Peyer's patch (tissue), 4 donors: ENCODE data around the gene EHD4. TPM values are rescaled to one million over a fixed set of nuclear protein-coding genes. Genes with fewer than 3 reads are reported as not detected.

Experiments used
- DNase-seq, 3 donors: peaks; one replicate each; pipeline ENCODE4 v3.0.0-alpha.2; 2017 to 2019
- H3K27ac ChIP-seq, 4 donors: fragments of 200-600 bp; sonication (generic); one replicate each; pipeline ENCODE4 v1.5.1; 2016 to 2019
- H3K27me3 ChIP-seq, 2 donors: fragments of 200-600 bp; sonication (generic); one replicate each; pipeline ENCODE4 v1.5.1; 2019
- H3K36me3 ChIP-seq, 3 donors: fragments of 200-600 bp; sonication (generic); one replicate each; pipeline ENCODE4 v1.5.1; 2016 to 2019
- H3K4me1 ChIP-seq, 4 donors: fragments of 200-600 bp; sonication (generic); one replicate each; pipeline ENCODE4 v1.5.1; 2016 to 2019
- H3K4me3 ChIP-seq, 4 donors: fragments of 200-600 bp; sonication (generic); 1 replicate in 3 of 4; 2 replicates in 1 of 4; pipeline ENCODE4 v1.5.1; 2016 to 2019; ENCODE audit warnings: mild to moderate bottlenecking in 1 of 4
- H3K9me3 ChIP-seq, 4 donors: fragments of 200-600 bp; sonication (generic); one replicate each; pipeline ENCODE4 v1.5.1; 2016 to 2019; ENCODE audit warnings: mild to moderate bottlenecking in 1 of 4
- POLR2A ChIP-seq, 2 donors: fragments of 450-650 bp; IDR thresholded peaks; one replicate each; pipeline ENCODE4 v1.5.1; 2017; ENCODE audit warnings: antibody characterized with exemption in 2 of 2, mild to moderate bottlenecking in 2 of 2, moderate library complexity in 2 of 2
- total RNA-seq, 4 donors: library from RNA; depleted of rRNA; stranded (reverse); fragments of >200 nt; gene quantifications; one replicate each; pipeline ENCODE4 v1.1.0, GENCODE V29; 2016
- TF ChIP-seq, protein P1 (sequence below), 6 experiments: fragments of 450-650 bp in 4 of 6; fragments of 200-600 bp in 2 of 6; sonication (generic) in 1 of 6; IDR thresholded peaks; one replicate each; pipeline ENCODE4 v1.5.1; 2017 to 2019; ENCODE audit warnings: antibody characterized with exemption in 6 of 6, mild to moderate bottlenecking in 3 of 6, moderate library complexity in 1 of 6

EHD4 gene
- total RNA-seq, 4 donors from 2014 or later, result 23.1 to 53.9 (median 34.9) TPM

DNA sequence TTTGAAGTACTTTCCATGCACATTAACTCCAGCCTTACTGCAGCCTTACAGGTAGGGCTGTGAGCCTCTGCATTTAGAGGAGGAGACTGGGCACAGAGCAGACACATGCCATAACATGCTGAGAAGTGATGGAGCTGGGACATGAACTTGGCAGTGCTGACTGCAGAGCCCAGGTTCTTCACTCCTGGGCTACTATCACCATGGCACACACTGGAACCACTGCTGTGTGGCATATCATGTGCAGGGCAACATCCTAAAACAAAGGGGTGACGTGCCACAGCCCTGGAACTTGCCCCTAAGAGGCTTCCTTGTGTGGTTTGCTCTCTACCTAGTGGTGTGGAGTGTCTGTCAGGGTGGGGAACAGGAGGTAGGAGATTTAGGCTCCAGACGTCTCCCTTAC is 25.4 kb downstream of the EHD4 start:
- no peak overlapping the region for H3K27ac ChIP-seq
- peaks cover 0 to 21% (median 0%) of the 10 kb centered on the region in 4 donors for H3K4me1 ChIP-seq
- peak in 1 of 3 donors; percentile 15 for DNase-seq
- no peak overlapping the region for H3K4me3 ChIP-seq
- TF ChIP-seq, protein P1, sequence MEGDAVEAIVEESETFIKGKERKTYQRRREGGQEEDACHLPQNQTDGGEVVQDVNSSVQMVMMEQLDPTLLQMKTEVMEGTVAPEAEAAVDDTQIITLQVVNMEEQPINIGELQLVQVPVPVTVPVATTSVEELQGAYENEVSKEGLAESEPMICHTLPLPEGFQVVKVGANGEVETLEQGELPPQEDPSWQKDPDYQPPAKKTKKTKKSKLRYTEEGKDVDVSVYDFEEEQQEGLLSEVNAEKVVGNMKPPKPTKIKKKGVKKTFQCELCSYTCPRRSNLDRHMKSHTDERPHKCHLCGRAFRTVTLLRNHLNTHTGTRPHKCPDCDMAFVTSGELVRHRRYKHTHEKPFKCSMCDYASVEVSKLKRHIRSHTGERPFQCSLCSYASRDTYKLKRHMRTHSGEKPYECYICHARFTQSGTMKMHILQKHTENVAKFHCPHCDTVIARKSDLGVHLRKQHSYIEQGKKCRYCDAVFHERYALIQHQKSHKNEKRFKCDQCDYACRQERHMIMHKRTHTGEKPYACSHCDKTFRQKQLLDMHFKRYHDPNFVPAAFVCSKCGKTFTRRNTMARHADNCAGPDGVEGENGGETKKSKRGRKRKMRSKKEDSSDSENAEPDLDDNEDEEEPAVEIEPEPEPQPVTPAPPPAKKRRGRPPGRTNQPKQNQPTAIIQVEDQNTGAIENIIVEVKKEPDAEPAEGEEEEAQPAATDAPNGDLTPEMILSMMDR (IDR thresholded peaks at IDR 0.05), result no peak
- TF ChIP-seq POLR2A (IDR thresholded peaks at IDR 0.05), result no peak
- no peaks in the 10 kb centered on the region for H3K9me3 ChIP-seq
- peaks cover 0 to 11% (median 0%) of the 10 kb centered on the region in 3 donors for H3K36me3 ChIP-seq
- H3K27me3 ChIP-seq, result no peaks in the 10 kb centered on the region

- TF ChIP-seq, protein P1 (IDR thresholded peaks at IDR 0.05), result no peak
- no peak for TF ChIP-seq POLR2A (IDR thresholded peaks at IDR 0.05)
- Histone ChIP-seq H3K27me3 (no peaks in the 10 kb centered on the region), H3K36me3 (peaks cover 0 to 6% (median 0%) of the 10 kb centered on the region in 3 donors), H3K9me3 (no peaks in the 10 kb centered on the region), H3K4me1 (peaks cover 0 to 15% (median 0%) of the 10 kb centered on the region in 4 donors), H3K27ac (no peak overlapping the region), H3K4me3 (no peak overlapping the region)
- no peak for DNase-seq
Measured at GRCh38 chr15:41945731-41946130, 26.6 kb downstream of the EHD4 start.

- no peak for TF ChIP-seq POLR2A (IDR thresholded peaks at IDR 0.05)
- TF ChIP-seq, protein P1 (IDR thresholded peaks at IDR 0.05), result no peak
- DNase-seq, result no peak
- Histone ChIP-seq H3K4me3 (no peak overlapping the region), H3K27me3 (no peaks in the 10 kb centered on the region), H3K27ac (no peak overlapping the region), H3K4me1 (peaks cover 0 to 10% (median 0%) of the 10 kb centered on the region in 4 donors), H3K36me3 (peaks cover 0 to 8% (median 0%) of the 10 kb centered on the region in 3 donors), H3K9me3 (no peaks in the 10 kb centered on the region)
Measured at GRCh38 chr15:41945221-41945620, 27.1 kb downstream of the EHD4 start.

GRCh38 chr15:41944313-41944940 is 27.9 kb downstream of the EHD4 start:
- Histone ChIP-seq H3K36me3 (peaks cover 0 to 9% (median 0%) of the 10 kb centered on the region in 3 donors), H3K4me1 (peaks cover 0 to 6% (median 0%) of the 10 kb centered on the region in 4 donors), H3K27me3 (no peaks in the 10 kb centered on the region), H3K9me3 (no peaks in the 10 kb centered on the region), H3K4me3 (no peak overlapping the region), H3K27ac (peak overlapping the region in 2 of 4 donors; percentile 45 to 51)
- TF ChIP-seq, protein P1 (IDR thresholded peaks at IDR 0.05), result no peak
- TF ChIP-seq POLR2A (IDR thresholded peaks at IDR 0.05), result no peak
- no peak for DNase-seq

- Histone ChIP-seq H3K27me3 (no peaks in the 10 kb centered on the region), H3K4me3 (no peak overlapping the region), H3K36me3 (peaks cover 0 to 9% (median 0%) of the 10 kb centered on the region in 3 donors), H3K4me1 (peaks cover 0 to 6% (median 0%) of the 10 kb centered on the region in 4 donors), H3K27ac (peak overlapping the region in 2 of 4 donors; percentile 45 to 51), H3K9me3 (no peaks in the 10 kb centered on the region)
- DNase-seq, result peak in 1 of 3 donors; percentile 30
- TF ChIP-seq, protein P1 (IDR thresholded peaks at IDR 0.05), result no peak
- TF ChIP-seq POLR2A (IDR thresholded peaks at IDR 0.05), result no peak
Measured at GRCh38 chr15:41943543-41944312, 28.6 kb downstream of the EHD4 start.
